Measurements from ENCODE around the gene HJV. TPM values are rescaled to one million over a fixed set of nuclear protein-coding genes. Genes with fewer than 3 reads are reported as not detected.
A peak's percentile ranks its signal among the peaks of the same experiment; 100 is the strongest.

HJV gene
- total and polyA plus RNA-seq, 2 donors from 2014 or later, result 1.3 TPM; not detected in 1

DNA sequence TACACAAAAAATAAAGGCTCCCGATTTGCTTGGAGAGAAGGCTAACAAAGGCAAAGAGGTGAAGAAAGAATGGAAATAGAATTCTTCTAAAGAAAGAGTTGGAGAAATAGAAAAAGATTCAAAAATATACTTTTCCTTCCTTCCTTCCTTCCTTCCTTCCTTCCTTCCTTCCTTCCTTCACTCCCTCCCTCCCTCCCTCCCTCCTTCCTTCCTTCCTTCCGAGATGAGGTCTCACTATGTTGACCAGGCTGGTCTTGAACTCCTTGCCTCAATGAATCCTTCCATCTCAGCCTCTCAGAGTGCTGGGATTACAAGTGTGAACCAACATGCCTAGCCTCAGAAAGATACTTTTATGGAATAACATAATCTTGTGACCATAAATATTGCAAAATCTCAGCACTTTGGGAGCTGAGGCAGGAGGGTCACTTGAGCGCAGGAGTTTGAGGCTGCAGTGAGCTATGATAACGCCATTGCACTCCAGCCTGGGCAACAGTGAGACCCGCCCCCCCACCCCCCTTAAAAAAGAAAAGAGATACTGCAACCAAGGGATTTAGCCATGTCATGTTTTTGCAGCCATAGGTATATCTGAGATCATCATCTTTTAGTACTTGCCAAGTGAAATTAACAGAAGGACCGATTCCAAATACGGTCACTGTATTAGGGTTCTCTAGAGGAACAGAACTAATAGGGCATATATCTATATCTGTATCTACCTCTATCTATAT is 1.0 kb upstream of the HJV start:
- Histone ChIP-seq H3K27me3 (ENCODE audit: control insufficient read depth, insufficient read depth, low read length) (peaks cover 20% of the 10 kb centered on the region), H3K9me3 (ENCODE audit: control insufficient read depth in 2 of 3, insufficient read depth in 1 of 3, low read length in 3 of 3) (no peaks in the 10 kb centered on the region), H3K4me1 (ENCODE audit: control insufficient read depth in 2 of 3, insufficient read depth in 2 of 3, low read depth in 1 of 3, low read length in 3 of 3) (no peaks in the 10 kb centered on the region), H3K27ac (ENCODE audit: low read depth in 2 of 2, low read length in 2 of 2) (no peak overlapping the region), H3K9ac (ENCODE audit: low read length in 3 of 3) (no peak overlapping the region), H3K36me3 (ENCODE audit: control insufficient read depth in 2 of 3, insufficient read depth in 3 of 3, low read length in 3 of 3) (no peaks in the 10 kb centered on the region), H3K4me3 (ENCODE audit: low read length in 3 of 3) (no peak overlapping the region)
- TF ChIP-seq, protein P1, sequence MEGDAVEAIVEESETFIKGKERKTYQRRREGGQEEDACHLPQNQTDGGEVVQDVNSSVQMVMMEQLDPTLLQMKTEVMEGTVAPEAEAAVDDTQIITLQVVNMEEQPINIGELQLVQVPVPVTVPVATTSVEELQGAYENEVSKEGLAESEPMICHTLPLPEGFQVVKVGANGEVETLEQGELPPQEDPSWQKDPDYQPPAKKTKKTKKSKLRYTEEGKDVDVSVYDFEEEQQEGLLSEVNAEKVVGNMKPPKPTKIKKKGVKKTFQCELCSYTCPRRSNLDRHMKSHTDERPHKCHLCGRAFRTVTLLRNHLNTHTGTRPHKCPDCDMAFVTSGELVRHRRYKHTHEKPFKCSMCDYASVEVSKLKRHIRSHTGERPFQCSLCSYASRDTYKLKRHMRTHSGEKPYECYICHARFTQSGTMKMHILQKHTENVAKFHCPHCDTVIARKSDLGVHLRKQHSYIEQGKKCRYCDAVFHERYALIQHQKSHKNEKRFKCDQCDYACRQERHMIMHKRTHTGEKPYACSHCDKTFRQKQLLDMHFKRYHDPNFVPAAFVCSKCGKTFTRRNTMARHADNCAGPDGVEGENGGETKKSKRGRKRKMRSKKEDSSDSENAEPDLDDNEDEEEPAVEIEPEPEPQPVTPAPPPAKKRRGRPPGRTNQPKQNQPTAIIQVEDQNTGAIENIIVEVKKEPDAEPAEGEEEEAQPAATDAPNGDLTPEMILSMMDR (IDR thresholded peaks at IDR 0.05; ENCODE audit: borderline replicate concordance, extremely low read depth, insufficient read depth), result no peak
- FAIRE-seq (no peak), DNase-seq (peak in 1 of 5 donors; percentile 7)
- intact Hi-C loops (cut with DNase I), result no loop called here

- H3K36me3 ChIP-seq (ENCODE audit: control insufficient read depth in 2 of 3, insufficient read depth in 3 of 3, low read length in 3 of 3), result no peaks in the 10 kb centered on the region
- no peaks in the 10 kb centered on the region for H3K9me3 ChIP-seq (ENCODE audit: control insufficient read depth in 2 of 3, insufficient read depth in 1 of 3, low read length in 3 of 3)
- H3K4me1 ChIP-seq (ENCODE audit: control insufficient read depth in 2 of 3, insufficient read depth in 2 of 3, low read depth in 1 of 3, low read length in 3 of 3), result no peaks in the 10 kb centered on the region
- no peak overlapping the region for H3K27ac ChIP-seq (ENCODE audit: low read depth in 2 of 2, low read length in 2 of 2)
- peaks cover 20% of the 10 kb centered on the region for H3K27me3 ChIP-seq (ENCODE audit: control insufficient read depth, insufficient read depth, low read length)
- DNase-seq, result no peak
- FAIRE-seq, result no peak
- intact Hi-C loops (cut with DNase I), result no loop called here
- no peak overlapping the region for H3K9ac ChIP-seq (ENCODE audit: low read length in 3 of 3)
- TF ChIP-seq, protein P1 (IDR thresholded peaks at IDR 0.05; ENCODE audit: borderline replicate concordance, extremely low read depth, insufficient read depth), result no peak
- no peak overlapping the region for H3K4me3 ChIP-seq (ENCODE audit: low read length in 3 of 3)
Measured at GRCh38 chr1:146021050-146021445, 487 bp downstream of the HJV start.

- H3K36me3 ChIP-seq (ENCODE audit: control insufficient read depth in 2 of 3, insufficient read depth in 3 of 3, low read length in 3 of 3), result no peaks in the 10 kb centered on the region
- peak in 1 of 5 donors; percentile 17 for DNase-seq
- FAIRE-seq, result no peak
- no peak overlapping the region for H3K4me3 ChIP-seq (ENCODE audit: low read length in 3 of 3)
- no peaks in the 10 kb centered on the region for H3K4me1 ChIP-seq (ENCODE audit: control insufficient read depth in 2 of 3, insufficient read depth in 2 of 3, low read depth in 1 of 3, low read length in 3 of 3)
- peaks cover 20% of the 10 kb centered on the region for H3K27me3 ChIP-seq (ENCODE audit: control insufficient read depth, insufficient read depth, low read length)
- no peak overlapping the region for H3K9ac ChIP-seq (ENCODE audit: low read length in 3 of 3)
- intact Hi-C loops (cut with DNase I), result no loop called here
- H3K27ac ChIP-seq (ENCODE audit: low read depth in 2 of 2, low read length in 2 of 2), result no peak overlapping the region
- TF ChIP-seq, protein P1 (IDR thresholded peaks at IDR 0.05; ENCODE audit: borderline replicate concordance, extremely low read depth, insufficient read depth), result no peak
- H3K9me3 ChIP-seq (ENCODE audit: control insufficient read depth in 2 of 3, insufficient read depth in 1 of 3, low read length in 3 of 3), result no peaks in the 10 kb centered on the region
Measured at GRCh38 chr1:146020058-146021049, 1.2 kb downstream of the HJV start.
